Testis (tissue), 3 donors: Measurements from ENCODE around the gene GTPBP2. TPM values are rescaled to one million over a fixed set of nuclear protein-coding genes. Genes with fewer than 3 reads are reported as not detected.
"Not testable (repeated sequence)": the region's sequence is repeated elsewhere in the genome, so short reads cannot be mapped to it uniquely, and the experiment has no call there.

Experiments used
- DNase-seq: peaks from one replicate; pipeline ENCODE4 v3.0.0-alpha.2; 2019
- H3K27ac ChIP-seq, 2 donors: fragments of 200-600 bp; sonication (generic); one replicate each; pipeline ENCODE4 v1.5.1; 2019
- H3K27me3 ChIP-seq: fragments of 200-600 bp; sonication (generic); one replicate; pipeline ENCODE4 v1.5.1; 2019
- H3K36me3 ChIP-seq: fragments of 200-600 bp; sonication (generic); one replicate; pipeline ENCODE4 v1.5.1; 2017; ENCODE audit warnings: low read depth; ENCODE audit errors: missing control alignments
- H3K4me1 ChIP-seq: fragments of 200-600 bp; sonication (generic); one replicate; pipeline ENCODE4 v1.5.1; 2019
- H3K4me3 ChIP-seq, 2 donors: fragments of 200-600 bp; sonication (generic); one replicate each; pipeline ENCODE4 v1.5.1; 2017 to 2019
- H3K9me3 ChIP-seq: fragments of 200-600 bp; sonication (generic); one replicate; pipeline ENCODE4 v1.5.1; 2017
- CTCF ChIP-seq, 3 experiments: fragments of 450-650 bp in 2 of 3; fragments of 200-600 bp in 1 of 3; sonication (generic) in 1 of 3; IDR thresholded peaks; one replicate each; pipeline ENCODE4 v1.5.1; 2016 to 2019; ENCODE audit warnings: antibody characterized with exemption in 3 of 3, mild to moderate bottlenecking in 2 of 3, moderate library complexity in 1 of 3
- POLR2A ChIP-seq: fragments of 450-650 bp; IDR thresholded peaks from one replicate; pipeline ENCODE4 v1.6.1; 2017; ENCODE audit warnings: antibody characterized with exemption, mild to moderate bottlenecking, moderate library complexity
- WGBS, 2 donors: methylation state at CpG; one replicate each; pipeline ENCODE4 v1.1.5; 2018; 5-methylcytosine and 5-hydroxymethylcytosine counted together
- intact Hi-C: fragments of 100-400 bp; cut with DNase I; formaldehyde crosslinking; loops from one replicate; pipeline ENCODE4 v1.15.1; 2023; ENCODE audit warnings: low total_unique reads
- polyA plus RNA-seq: library from polyadenylated mRNA; stranded (reverse); fragments of 350-450 nt; fragmentation: Illumina TruSeq; extraction: RNeasy Lipid Tissue Mini Kit (QIAGEN cat#74804); gene quantifications from one replicate; pipeline ENCODE4 v1.2.3, GENCODE V29; 2014; ENCODE audit warnings: low read depth, low replicate concordance; ENCODE audit not compliant: insufficient read depth
- total RNA-seq, 2 donors: library from RNA; depleted of rRNA; stranded (reverse); fragments of >200 nt; gene quantifications; one replicate each; pipeline ENCODE4 v1.2.3, GENCODE V29; 2016

Gene GTPBP2
- total and polyA plus RNA-seq, 3 donors from 2014 or later: 59.0 to 64.7 (median 59.5) TPM

GRCh38 chr6:43604174-43604573, 24.9 kb downstream of the GTPBP2 start:
- intact Hi-C loops: no loop called here
- Histone ChIP-seq H3K4me1 (no peaks in the 10 kb centered on the region), H3K4me3 (no peak overlapping the region), H3K36me3 (no peaks in the 10 kb centered on the region), H3K27me3 (no peaks in the 10 kb centered on the region), H3K9me3 (no peaks in the 10 kb centered on the region), H3K27ac (no peak overlapping the region)
- TF ChIP-seq CTCF (IDR thresholded peaks at IDR 0.05) (no peak), POLR2A (no peak)
- no peak for DNase-seq
- 95 to 99% methylated on average over 2 of the region's 2 CpGs for WGBS, 2 donors

- H3K27ac ChIP-seq: no peak overlapping the region
- no peak for DNase-seq
- intact Hi-C loops: no loop called here
- TF ChIP-seq POLR2A: no peak
- no peak for TF ChIP-seq CTCF (IDR thresholded peaks at IDR 0.05)
- no peak overlapping the region for H3K4me3 ChIP-seq
- no peaks in the 10 kb centered on the region for H3K36me3 ChIP-seq
- no peaks in the 10 kb centered on the region for H3K27me3 ChIP-seq
- 94 to 100% methylated on average over 2 of the region's 2 CpGs for WGBS, 2 donors
- no peaks in the 10 kb centered on the region for H3K9me3 ChIP-seq
- no peaks in the 10 kb centered on the region for H3K4me1 ChIP-seq
Measured at GRCh38 chr6:43600595-43600994, 28.5 kb downstream of the GTPBP2 start.

GRCh38 chr6:43593938-43594337, 35.1 kb downstream of the GTPBP2 start:
- H3K4me1 ChIP-seq: no peaks in the 10 kb centered on the region
- TF ChIP-seq POLR2A (no peak), CTCF (IDR thresholded peaks at IDR 0.05) (no peak)
- H3K4me3 ChIP-seq: no peak overlapping the region
- H3K27ac ChIP-seq: no peak overlapping the region
- WGBS, 2 donors: 59 to 77% methylated on average over 1 of the region's 1 CpG
- H3K36me3 ChIP-seq: no peaks in the 10 kb centered on the region
- no peak for DNase-seq
- intact Hi-C loops: no loop called here
- H3K27me3 ChIP-seq: no peaks in the 10 kb centered on the region
- H3K9me3 ChIP-seq: no peaks in the 10 kb centered on the region

- H3K27ac ChIP-seq, H3K27me3 ChIP-seq, H3K36me3 ChIP-seq, H3K4me1 ChIP-seq, H3K9me3 ChIP-seq, H3K4me3 ChIP-seq, intact Hi-C loops, DNase-seq: not testable (repeated sequence)
- 93% methylated on average over 1 of the region's 1 CpG for WGBS, 2 donors
Measured at GRCh38 chr6:43589564-43589963, 39.5 kb downstream of the GTPBP2 start.

GRCh38 chr6:43588194-43588593, 40.9 kb downstream of the GTPBP2 start:
- Histone ChIP-seq H3K9me3 (no peaks in the 10 kb centered on the region), H3K4me1 (no peaks in the 10 kb centered on the region), H3K27ac (no peak overlapping the region), H3K27me3 (no peaks in the 10 kb centered on the region), H3K36me3 (no peaks in the 10 kb centered on the region), H3K4me3 (no peak overlapping the region)
- TF ChIP-seq CTCF (IDR thresholded peaks at IDR 0.05) (no peak), POLR2A (no peak)
- 93 to 95% methylated on average over 5 of the region's 5 CpGs for WGBS, 2 donors
- DNase-seq: no peak
- intact Hi-C loops: no loop called here
